ENCODE measurements around the gene RNF43.

- TF ChIP-seq, protein P1, sequence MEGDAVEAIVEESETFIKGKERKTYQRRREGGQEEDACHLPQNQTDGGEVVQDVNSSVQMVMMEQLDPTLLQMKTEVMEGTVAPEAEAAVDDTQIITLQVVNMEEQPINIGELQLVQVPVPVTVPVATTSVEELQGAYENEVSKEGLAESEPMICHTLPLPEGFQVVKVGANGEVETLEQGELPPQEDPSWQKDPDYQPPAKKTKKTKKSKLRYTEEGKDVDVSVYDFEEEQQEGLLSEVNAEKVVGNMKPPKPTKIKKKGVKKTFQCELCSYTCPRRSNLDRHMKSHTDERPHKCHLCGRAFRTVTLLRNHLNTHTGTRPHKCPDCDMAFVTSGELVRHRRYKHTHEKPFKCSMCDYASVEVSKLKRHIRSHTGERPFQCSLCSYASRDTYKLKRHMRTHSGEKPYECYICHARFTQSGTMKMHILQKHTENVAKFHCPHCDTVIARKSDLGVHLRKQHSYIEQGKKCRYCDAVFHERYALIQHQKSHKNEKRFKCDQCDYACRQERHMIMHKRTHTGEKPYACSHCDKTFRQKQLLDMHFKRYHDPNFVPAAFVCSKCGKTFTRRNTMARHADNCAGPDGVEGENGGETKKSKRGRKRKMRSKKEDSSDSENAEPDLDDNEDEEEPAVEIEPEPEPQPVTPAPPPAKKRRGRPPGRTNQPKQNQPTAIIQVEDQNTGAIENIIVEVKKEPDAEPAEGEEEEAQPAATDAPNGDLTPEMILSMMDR (CRISPR knock-in tag; IDR thresholded peaks at IDR 0.05), result no peak
- no peak for TF ChIP-seq SMC3 (IDR thresholded peaks at IDR 0.05; ENCODE audit: low read length)
- no peak for TF ChIP-seq ZNF24 (IDR thresholded peaks at IDR 0.05)
- TF ChIP-seq HNF4A (CRISPR knock-in tag; IDR thresholded peaks at IDR 0.05), result no peak
- TF ChIP-seq ZBTB42 (CRISPR knock-in tag; IDR thresholded peaks at IDR 0.05), result no peak
- no peak for TF ChIP-seq MTF2 (CRISPR knock-in tag; IDR thresholded peaks at IDR 0.05; ENCODE audit: borderline replicate concordance)
- no peak for TF ChIP-seq BHLHE40 (IDR thresholded peaks at IDR 0.05; ENCODE audit: low read length)
- no peak for TF ChIP-seq POLR2AphosphoS5 (IDR thresholded peaks at IDR 0.05; ENCODE audit: low read depth, low read length)
- TF ChIP-seq NONO (IDR thresholded peaks at IDR 0.05), result no peak
- no peak for TF ChIP-seq NONO (CRISPR knock-in tag; conservative IDR thresholded peaks at IDR 0.05)
- no peak for TF ChIP-seq ZNF605 (CRISPR knock-in tag; IDR thresholded peaks at IDR 0.05)
- no peak for TF ChIP-seq EHMT2 (IDR thresholded peaks at IDR 0.05; ENCODE audit: borderline replicate concordance, low read depth, low read length)
Observed at GRCh38 chr17:58400826-58401225, 16.5 kb downstream of the RNF43 start.
